Stimulated activated CD4-positive, alpha-beta T cell treated with anti-CD3 and anti-CD28 coated beads, Interleukin-4, amount 100 ng/mL, for 1 hour (primary cell): ENCODE data around the gene CDK19.
"Not testable (repeated sequence)": the region's sequence is repeated elsewhere in the genome, so short reads cannot be mapped to it uniquely, and the experiment has no call there.

Experiments
- DNase-seq: peaks from one replicate; pipeline ENCODE4 v3.0.0-alpha.2; 2020

CDK19 gene

GRCh38 chr6:110815411-110816409 lies at the start of gene CDK19:
Gene CDK19 (minus strand): TSS chr6:110815469. CDS start chr6:110815136, 333 bp downstream.
- peak; percentile 97 for DNase-seq

GRCh38 chr6:110864824-110865223 lies 49.6 kb upstream of the CDK19 start:
- no peak for DNase-seq

- DNase-seq = no peak
Observed at GRCh38 chr6:110859335-110859792, 44.1 kb upstream of the CDK19 start.

- no peak for DNase-seq
Observed at GRCh38 chr6:110858562-110859214, 43.4 kb upstream of the CDK19 start.

GRCh38 chr6:110858016-110858415 lies 42.7 kb upstream of the CDK19 start:
- no peak for DNase-seq

GRCh38 chr6:110856296-110856695 lies 41.0 kb upstream of the CDK19 start:
- DNase-seq = no peak

- DNase-seq = no peak
Observed at GRCh38 chr6:110853754-110854477, 38.6 kb upstream of the CDK19 start.

GRCh38 chr6:110852773-110853172 lies 37.5 kb upstream of the CDK19 start:
- no peak for DNase-seq

- no peak for DNase-seq
Observed at GRCh38 chr6:110849781-110850180, 34.5 kb upstream of the CDK19 start.

- no peak for DNase-seq
Observed at GRCh38 chr6:110841266-110841665, 26.0 kb upstream of the CDK19 start.

GRCh38 chr6:110835751-110836150 lies 20.5 kb upstream of the CDK19 start:
- not testable (repeated sequence) for DNase-seq

- no peak for DNase-seq
Observed at GRCh38 chr6:110833831-110834230, 18.6 kb upstream of the CDK19 start.

- no peak for DNase-seq
Observed at GRCh38 chr6:110831405-110831804, 16.1 kb upstream of the CDK19 start.

GRCh38 chr6:110828396-110828795 lies 13.1 kb upstream of the CDK19 start:
- DNase-seq = no peak

- DNase-seq = no peak
Observed at GRCh38 chr6:110826236-110827129, 11.2 kb upstream of the CDK19 start.

GRCh38 chr6:110823146-110823545 lies 7.9 kb upstream of the CDK19 start:
- DNase-seq = no peak

GRCh38 chr6:110822249-110822648 lies 7.0 kb upstream of the CDK19 start:
- no peak for DNase-seq

- no peak for DNase-seq
Observed at GRCh38 chr6:110816677-110817076, 1.4 kb upstream of the CDK19 start.

- DNase-seq = no peak
Observed at GRCh38 chr6:110815015-110815410, 256 bp downstream of the CDK19 start.

GRCh38 chr6:110814102-110815014 lies 911 bp downstream of the CDK19 start:
- peak; percentile 65 for DNase-seq
